Measurements from ENCODE around the gene NPHP1. TPM values are rescaled to one million over a fixed set of nuclear protein-coding genes. Genes with fewer than 3 reads are reported as not detected.
"Not testable (repeated sequence)": the region's sequence is repeated elsewhere in the genome, so short reads cannot be mapped to it uniquely, and the experiment has no call there.

Gene NPHP1
- polyA plus RNA-seq, 1 donor from 2014 or later = 8.0 TPM

GRCh38 chr2:110113961-110114591 is 90.7 kb downstream of the NPHP1 start:
- H3K9me3 ChIP-seq (ENCODE audit: low read length) = no peaks in the 10 kb centered on the region
- H3F3A ChIP-seq (ENCODE audit: insufficient read depth, low read length, poor library complexity, severe bottlenecking) = no peaks in the 10 kb centered on the region
- TF ChIP-seq EZH2 (IDR thresholded peaks at IDR 0.05; ENCODE audit: borderline replicate concordance, insufficient read depth, low read length, poor library complexity, severe bottlenecking) (no peak), EP300 (conservative IDR thresholded peaks at IDR 0.05; ENCODE audit: poor library complexity, severe bottlenecking) (no peak), POLR2AphosphoS5 (IDR thresholded peaks at IDR 0.05) (no peak), TAF1 (IDR thresholded peaks at IDR 0.05; ENCODE audit: low read depth) (no peak), REST (IDR thresholded peaks at IDR 0.05; ENCODE audit: borderline replicate concordance) (no peak), SMC3 (conservative IDR thresholded peaks at IDR 0.05; ENCODE audit: poor library complexity) (no peak), MXI1 (conservative IDR thresholded peaks at IDR 0.05; ENCODE audit: poor library complexity, severe bottlenecking) (no peak), CTCF (IDR thresholded peaks at IDR 0.05; ENCODE audit: poor library complexity, severe bottlenecking) (no peak), RAD21 (conservative IDR thresholded peaks at IDR 0.05) (no peak)
- H3K36me3 ChIP-seq (ENCODE audit: insufficient read depth, low read length) = no peaks in the 10 kb centered on the region
- no peak overlapping the region for H3K4me2 ChIP-seq (ENCODE audit: low read length)
- no peak overlapping the region for H3K27ac ChIP-seq (ENCODE audit: low read length)
- H3K4me3 ChIP-seq (ENCODE audit: low read length) = no peak overlapping the region
- H3K9me2 ChIP-seq (ENCODE audit: insufficient read depth, low read length) = no peaks in the 10 kb centered on the region
- no peaks in the 10 kb centered on the region for H3K79me2 ChIP-seq (replicated peaks; ENCODE audit: insufficient read depth, low read length)
- no peaks in the 10 kb centered on the region for H4K20me1 ChIP-seq (ENCODE audit: insufficient read depth)
- no peak overlapping the region for H3K9ac ChIP-seq (ENCODE audit: low read length)
- no peak overlapping the region for H2AFZ ChIP-seq (ENCODE audit: low read depth, low read length)
- H3K27me3 ChIP-seq (ENCODE audit: insufficient read depth, low read depth, low read length) = peaks cover 20% of the 10 kb centered on the region

- H3K4me2 ChIP-seq (ENCODE audit: low read length); H3K27ac ChIP-seq (ENCODE audit: low read length); H3K9me3 ChIP-seq (ENCODE audit: low read length); H3K4me3 ChIP-seq (ENCODE audit: low read length); H3K36me3 ChIP-seq (ENCODE audit: insufficient read depth, low read length); H3K27me3 ChIP-seq (ENCODE audit: insufficient read depth, low read depth, low read length); H3K9ac ChIP-seq (ENCODE audit: low read length); H3K79me2 ChIP-seq (replicated peaks; ENCODE audit: insufficient read depth, low read length); H3K9me2 ChIP-seq (ENCODE audit: insufficient read depth, low read length); H2AFZ ChIP-seq (ENCODE audit: low read depth, low read length); H3F3A ChIP-seq (ENCODE audit: insufficient read depth, low read length, poor library complexity, severe bottlenecking); H4K20me1 ChIP-seq (ENCODE audit: insufficient read depth): not testable (repeated sequence)
Measured at GRCh38 chr2:110108291-110108690, 96.5 kb downstream of the NPHP1 start.
